Activated CD4-positive, alpha-beta T cell treated with anti-CD3 and anti-CD28 coated beads, Interleukin-2, Interleukin-4, amounts not matched to agents 100 ng/mL and 50 ng/mL, durations not matched to agents 16 hours and 8 hours (primary cell): ENCODE results near the gene PAX9.

Source experiments
- DNase-seq: peaks from one replicate; pipeline ENCODE4 v3.0.0-alpha.2; 2020; ENCODE audit warnings: low spot score

PAX9 gene

DNA sequence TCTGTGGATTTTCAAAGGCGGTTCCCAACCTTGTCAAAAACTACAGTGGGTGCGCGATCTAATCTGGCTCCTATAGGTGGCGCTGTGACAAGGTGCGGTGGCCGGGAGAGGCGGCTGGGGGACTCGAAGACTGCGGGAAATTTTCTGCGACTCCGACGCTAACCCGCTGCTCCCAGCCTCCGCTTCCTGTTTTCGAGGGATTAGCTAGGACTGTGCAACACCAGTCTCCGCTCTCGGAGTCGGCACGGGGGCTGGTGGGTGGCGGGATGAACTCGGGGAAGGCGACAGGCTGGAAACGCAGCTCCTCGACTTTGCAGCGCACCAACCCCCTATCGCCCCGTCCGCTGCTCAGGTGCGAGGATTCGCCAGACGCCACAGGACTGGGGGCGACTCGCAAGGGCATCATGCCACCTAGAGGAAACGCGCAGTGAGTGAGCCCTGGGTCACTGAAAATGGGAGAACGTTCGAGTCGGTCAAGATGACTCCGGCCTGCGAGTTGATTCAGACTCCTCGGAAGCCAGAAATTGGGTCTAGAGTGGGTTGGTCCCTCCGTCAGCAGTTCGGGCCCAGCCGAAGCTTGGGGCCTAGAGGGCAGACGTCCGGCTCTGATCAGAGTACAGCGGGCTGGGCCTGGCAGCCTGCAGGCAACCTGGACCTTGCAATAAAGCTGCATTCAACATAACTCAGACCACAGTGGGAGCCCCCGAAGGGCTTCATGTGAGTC, 5.5 kb upstream of the PAX9 start:
- peak; percentile 44 for DNase-seq

DNA sequence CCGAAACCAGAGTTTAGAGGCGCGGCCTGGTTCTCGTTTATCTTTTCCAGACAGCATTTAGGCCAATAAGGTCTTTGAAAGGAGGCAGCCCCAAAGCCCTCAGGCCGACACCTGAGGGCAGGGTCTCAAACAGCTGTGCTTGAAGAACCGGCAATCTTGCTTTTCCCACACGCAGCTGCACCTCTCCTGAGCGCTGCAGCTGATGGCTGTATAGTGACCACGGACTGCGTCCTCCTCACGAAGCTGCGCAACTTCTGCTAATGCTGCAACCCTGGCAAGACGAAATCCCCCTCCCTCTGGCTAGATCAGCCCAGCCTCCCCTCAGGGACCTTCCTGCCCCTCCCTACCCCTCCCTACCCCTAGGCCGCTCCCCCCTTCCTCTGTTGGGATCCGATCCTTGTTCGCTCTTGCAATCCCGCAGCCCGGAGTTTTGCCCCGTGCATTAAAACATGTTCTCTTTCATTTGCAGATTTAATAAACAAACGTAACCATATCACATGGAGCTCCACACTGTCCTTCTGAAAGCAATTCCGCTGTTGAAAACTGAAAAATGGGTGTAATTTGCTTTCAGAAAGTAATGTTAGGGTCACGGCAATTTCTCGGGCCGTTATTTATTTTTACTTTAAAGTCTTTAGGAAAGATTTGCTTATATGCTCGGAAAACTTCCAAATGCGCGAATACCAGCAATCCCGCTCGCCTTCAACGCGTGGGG, 4.8 kb upstream of the PAX9 start:
- DNase-seq: no peak

GRCh38 chr14:36657399-36658122, 4.1 kb upstream of the PAX9 start:
- DNase-seq: no peak

- no peak for DNase-seq
Observed at GRCh38 chr14:36658123-36659009, 3.3 kb upstream of the PAX9 start.

GRCh38 chr14:36659010-36659821, 2.4 kb upstream of the PAX9 start:
- no peak for DNase-seq

DNA sequence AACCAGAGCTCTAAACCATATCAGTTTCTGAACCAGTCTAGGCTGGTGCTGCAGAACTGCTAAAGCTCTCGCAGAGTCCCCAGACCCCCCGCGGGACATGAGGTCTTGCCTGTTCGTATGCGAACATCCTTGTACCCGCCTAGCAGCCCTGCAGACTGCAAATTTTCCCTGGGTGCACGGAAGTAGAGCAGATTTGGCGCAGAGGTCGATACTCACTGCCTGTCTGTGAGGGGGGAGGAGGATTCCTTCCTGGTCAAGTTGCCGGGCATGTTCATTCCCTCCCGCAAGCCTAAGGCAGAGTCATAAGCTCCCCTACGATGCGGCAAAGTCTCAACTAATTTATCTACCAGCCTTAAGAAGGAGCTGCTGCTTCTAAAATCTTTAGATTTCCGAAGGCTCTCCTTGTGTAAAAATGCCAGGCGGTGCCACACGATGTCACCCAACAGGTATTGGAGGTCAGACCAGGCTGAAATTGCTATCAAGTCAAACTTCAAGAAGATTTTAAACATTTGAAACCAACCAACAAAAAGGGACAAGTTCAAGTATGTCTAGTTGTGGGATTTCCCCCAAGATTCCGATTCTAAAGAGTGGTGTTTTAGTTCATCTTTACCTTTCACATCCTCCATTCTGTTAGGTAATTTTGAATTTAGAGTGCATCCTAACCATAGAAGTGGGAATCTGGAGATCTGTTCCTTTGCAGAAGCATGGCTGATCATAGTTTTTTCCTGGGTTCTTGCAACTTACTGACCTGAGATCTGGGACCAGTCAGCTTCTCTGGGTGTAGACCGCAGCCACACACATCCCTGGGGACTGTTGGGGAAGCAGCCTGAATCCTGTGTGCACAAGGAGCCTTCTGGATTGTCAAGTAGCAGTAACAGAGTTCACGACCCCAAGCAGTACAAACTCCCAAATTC, 1.6 kb upstream of the PAX9 start:
- DNase-seq: no peak

- DNase-seq: no peak
Observed at GRCh38 chr14:36660736-36661505, 739 bp upstream of the PAX9 start.

GRCh38 chr14:36662258-36662542, 540 bp downstream of the PAX9 start:
- DNase-seq: no peak

- DNase-seq: no peak
Observed at GRCh38 chr14:36662543-36663403, 1.1 kb downstream of the PAX9 start.

GRCh38 chr14:36663404-36664321, 2.0 kb downstream of the PAX9 start:
- DNase-seq: no peak

- DNase-seq: no peak
Observed at GRCh38 chr14:36664322-36665193, 2.9 kb downstream of the PAX9 start.

GRCh38 chr14:36665887-36666415, 4.3 kb downstream of the PAX9 start:
- no peak for DNase-seq

DNA sequence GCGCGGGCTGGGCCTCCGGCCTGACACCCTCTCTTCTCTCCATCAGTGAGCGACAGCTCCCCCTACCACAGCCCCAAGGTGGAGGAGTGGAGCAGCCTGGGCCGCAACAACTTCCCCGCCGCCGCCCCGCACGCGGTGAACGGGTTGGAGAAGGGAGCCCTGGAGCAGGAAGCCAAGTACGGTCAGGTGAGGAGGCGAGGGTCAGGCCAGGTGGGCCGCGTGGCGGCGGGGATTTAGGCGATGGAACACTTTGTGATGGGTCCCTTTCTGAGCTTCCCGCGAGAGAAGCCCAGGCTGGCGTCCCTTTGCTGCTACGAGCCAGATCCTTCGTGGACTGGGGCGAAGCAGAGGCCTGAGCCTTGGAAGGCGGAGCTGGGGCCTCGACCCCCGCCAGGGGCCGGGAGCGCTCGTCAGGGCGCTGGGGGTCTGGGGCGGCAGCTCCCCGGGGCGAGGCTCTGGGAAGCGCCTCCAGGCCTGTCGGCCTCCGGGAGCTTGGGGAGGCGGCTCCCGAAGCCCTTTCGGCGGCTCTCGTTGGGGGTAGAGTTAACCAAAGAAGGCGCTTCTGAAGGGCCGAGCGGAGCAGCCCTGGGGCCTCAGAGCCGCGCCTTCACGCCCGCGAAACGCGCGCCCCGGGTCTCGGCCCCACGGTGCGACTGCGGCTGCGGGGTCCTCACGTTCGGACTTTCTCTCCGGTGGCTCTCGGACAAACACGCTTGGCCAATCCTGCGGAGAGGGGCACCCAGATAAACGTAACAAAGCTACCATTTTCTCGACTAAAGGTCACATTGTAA, 5.0 kb downstream of the PAX9 start:
- DNase-seq: no peak

- DNase-seq: no peak
Observed at GRCh38 chr14:36667679-36668078, 6.0 kb downstream of the PAX9 start.

GRCh38 chr14:36671149-36671548, 9.5 kb downstream of the PAX9 start:
- DNase-seq: no peak
